ENCODE results near the gene CERS1. TPM values are rescaled to one million over a fixed set of nuclear protein-coding genes. Genes with fewer than 3 reads are reported as not detected.

CERS1 gene
- total and polyA plus RNA-seq, 4 donors = 0.28 TPM; not detected in 3

- peak overlapping the region in 1 of 3 donors; percentile 19 for H3K4me3 ChIP-seq (ENCODE audit: low read depth in 1 of 3, low read length in 3 of 3)
- H3K27me3 ChIP-seq (ENCODE audit: control insufficient read depth in 4 of 4, insufficient read depth in 4 of 4, low read length in 3 of 4) = no peaks in the 10 kb centered on the region
- H3K27ac ChIP-seq (ENCODE audit: low read depth in 1 of 2, low read length in 2 of 2) = no peak overlapping the region
- peak; percentile 95 for DNase-seq (ENCODE audit: low spot score)
- WGBS = 11% methylated on average over 37 of the region's 37 CpGs
- TF ChIP-seq HNF4G (IDR thresholded peaks at IDR 0.05) (no peak), EGR1 (IDR thresholded peaks at IDR 0.05; ENCODE audit: low read depth in 2 of 2) (no peak), FOXA2 (IDR thresholded peaks at IDR 0.05) (no peak), CTCF (IDR thresholded peaks at IDR 0.05; ENCODE audit: low read depth, low read length, missing input control) (no peak), ATF3 (IDR thresholded peaks at IDR 0.05) (no peak), FOXA1 (IDR thresholded peaks at IDR 0.05) (no peak), ZBTB33 (IDR thresholded peaks at IDR 0.05) (no peak), GABPA (IDR thresholded peaks at IDR 0.05 in 1 of 2, conservative IDR thresholded peaks at IDR 0.05 in 1 of 2) (no peak)
- peaks cover 0 to 17% (median 0%) of the 10 kb centered on the region in 4 donors for H3K36me3 ChIP-seq (ENCODE audit: control insufficient read depth in 4 of 4, insufficient read depth in 3 of 4, low read depth in 1 of 4, low read length in 3 of 4)
- no peaks in the 10 kb centered on the region for H3K9me3 ChIP-seq (ENCODE audit: control insufficient read depth in 4 of 4, low read length in 3 of 4)
- H3K9ac ChIP-seq (ENCODE audit: low read depth in 1 of 2, low read length in 2 of 2) = no peak overlapping the region
- peaks cover 0 to 3% (median under 1%) of the 10 kb centered on the region in 4 donors for H3K4me1 ChIP-seq (ENCODE audit: control insufficient read depth in 4 of 4, insufficient read depth in 4 of 4, low read length in 3 of 4)
Measured at GRCh38 chr19:18932216-18932841, 36.4 kb upstream of the CERS1 start.

- Histone ChIP-seq H3K4me1 (ENCODE audit: control insufficient read depth in 4 of 4, insufficient read depth in 4 of 4, low read length in 3 of 4) (peaks cover 0 to 3% (median under 1%) of the 10 kb centered on the region in 4 donors), H3K36me3 (ENCODE audit: control insufficient read depth in 4 of 4, insufficient read depth in 3 of 4, low read depth in 1 of 4, low read length in 3 of 4) (peaks cover 0 to 17% (median 1%) of the 10 kb centered on the region in 4 donors), H3K9ac (ENCODE audit: low read depth in 1 of 2, low read length in 2 of 2) (no peak overlapping the region), H3K27me3 (ENCODE audit: control insufficient read depth in 4 of 4, insufficient read depth in 4 of 4, low read length in 3 of 4) (no peaks in the 10 kb centered on the region), H3K27ac (ENCODE audit: low read depth in 1 of 2, low read length in 2 of 2) (no peak overlapping the region), H3K9me3 (ENCODE audit: control insufficient read depth in 4 of 4, low read length in 3 of 4) (no peaks in the 10 kb centered on the region), H3K4me3 (ENCODE audit: low read depth in 1 of 3, low read length in 3 of 3) (no peak overlapping the region)
- WGBS = 85% methylated on average over 34 of the region's 34 CpGs
- DNase-seq (ENCODE audit: low spot score) = no peak
- TF ChIP-seq RAD21 (IDR thresholded peaks at IDR 0.05) (no peak), HNF4A (conservative IDR thresholded peaks at IDR 0.05) (no peak), SP1 (IDR thresholded peaks at IDR 0.05) (no peak), RXRA (IDR thresholded peaks at IDR 0.05) (no peak), CTCF (IDR thresholded peaks at IDR 0.05; ENCODE audit: low read depth, low read length, missing input control) (no peak), MAX (IDR thresholded peaks at IDR 0.05) (no peak), HNF4G (IDR thresholded peaks at IDR 0.05) (no peak), FOXA1 (IDR thresholded peaks at IDR 0.05) (no peak), NR2F2 (IDR thresholded peaks at IDR 0.05) (no peak)
Measured at GRCh38 chr19:18931316-18932162, 35.6 kb upstream of the CERS1 start.
